IMR-90 (cell line): Measurements from ENCODE around the gene S100Z. TPM values are rescaled to one million over a fixed set of nuclear protein-coding genes. Genes with fewer than 3 reads are reported as not detected.

Source experiments
- ATAC-seq: fragments of 200-7000 bp; cut with Tn5 transposase; 2 replicates; pipeline ENCODE4 v1.9.1; 2020; ENCODE audit warnings: low read depth, mild to moderate bottlenecking, moderate library complexity
- BruUV-seq: library from RNA; stranded (reverse); fragments of 400-500 nt; replicated peaks from 2 replicates; lab custom pipeline; 2021; lab: Mats Ljungman, UMichigan
- CTCF ChIA-PET: fragments of 300-600 bp; formaldehyde crosslinking; extraction: SDS; loops from one replicate; lab custom pipeline; 2021; ENCODE audit warnings: antibody characterized with exemption; lab: Yijun Ruan, JAX
- POLR2A ChIA-PET: fragments of 300-600 bp; sonication (Branson Sonifier 250); formaldehyde crosslinking; loops from one replicate; lab custom pipeline; 2022; ENCODE audit warnings: antibody characterized with exemption; ENCODE audit not compliant: unreplicated experiment; lab: Charles Lee
- DNase-seq: peaks from one replicate; pipeline ENCODE4 v3.0.0; 2013
- H2AFZ ChIP-seq: replicated peaks from 2 replicates; pipeline ENCODE3; 2013; ENCODE audit warnings: low read length, mild to moderate bottlenecking; ENCODE audit not compliant: poor library complexity
- H2AK5ac ChIP-seq: 2 replicates; pipeline ENCODE4 v1.6.1; 2013; ENCODE audit warnings: low read depth, low read length, inconsistent platforms
- H2AK9ac ChIP-seq: replicated peaks from 2 replicates; pipeline ENCODE3; 2013; ENCODE audit warnings: mild to moderate bottlenecking, low read depth, low read length, moderate library complexity; ENCODE audit not compliant: poor library complexity
- H2BK120ac ChIP-seq: 2 replicates; pipeline ENCODE4 v1.6.1; 2013; ENCODE audit warnings: low read depth, low read length, inconsistent platforms
- H2BK15ac ChIP-seq: 3 replicates; pipeline ENCODE4 v1.6.1; 2013; ENCODE audit warnings: low read depth, low read length, inconsistent platforms
- H2BK20ac ChIP-seq: 2 replicates; pipeline ENCODE4 v1.6.1; 2013; ENCODE audit warnings: low read depth, mild to moderate bottlenecking, inconsistent platforms, low read length, moderate library complexity
- H2BK5ac ChIP-seq: 2 replicates; pipeline ENCODE4 v1.6.1; 2013; ENCODE audit warnings: mild to moderate bottlenecking, low read depth, low read length, inconsistent platforms; ENCODE audit not compliant: poor library complexity, severe bottlenecking
- H3K14ac ChIP-seq: replicated peaks from 2 replicates; pipeline ENCODE4 v1.6.1; 2013; ENCODE audit warnings: low read depth, low read length, inconsistent platforms
- H3K18ac ChIP-seq: 2 replicates; pipeline ENCODE4 v1.6.1; 2013; ENCODE audit warnings: low read depth, low read length, control low read depth
- H3K23ac ChIP-seq: 2 replicates; pipeline ENCODE4 v1.6.1; 2013; ENCODE audit warnings: low read depth, low read length, inconsistent platforms
- H3K27ac ChIP-seq: 2 replicates; pipeline ENCODE4 v1.5.1; 2013; ENCODE audit warnings: mild to moderate bottlenecking, control low read depth, low read length; ENCODE audit not compliant: insufficient read depth
- H3K27me3 ChIP-seq: 2 replicates; pipeline ENCODE4 v1.6.1; 2013; ENCODE audit warnings: low read length; ENCODE audit not compliant: control insufficient read depth, insufficient read depth
- H3K36me3 ChIP-seq: 2 replicates; pipeline ENCODE4 v1.6.1; 2013; ENCODE audit warnings: low read length, mixed read lengths; ENCODE audit not compliant: control insufficient read depth, insufficient read depth
- H3K4ac ChIP-seq: 2 replicates; pipeline ENCODE4 v1.6.1; 2013; ENCODE audit warnings: low read depth, low read length, inconsistent platforms
- H3K4me1 ChIP-seq: 2 replicates; pipeline ENCODE4 v1.6.1; 2013; ENCODE audit warnings: low read length, mixed read lengths; ENCODE audit not compliant: control insufficient read depth, insufficient read depth
- H3K4me2 ChIP-seq: 2 replicates; pipeline ENCODE4 v1.6.1; 2013; ENCODE audit warnings: low read depth, mild to moderate bottlenecking, control low read depth, low read length, moderate library complexity
- H3K4me3 ChIP-seq: 2 replicates; pipeline ENCODE4 v1.5.1; 2013; ENCODE audit warnings: low read depth, mild to moderate bottlenecking, control low read depth, low read length, moderate library complexity; ENCODE audit not compliant: insufficient read depth
- H3K56ac ChIP-seq: 2 replicates; pipeline ENCODE4 v1.6.1; 2013; ENCODE audit warnings: low read length, inconsistent platforms; ENCODE audit not compliant: insufficient read depth; ENCODE audit errors: extremely low read depth
- H3K79me1 ChIP-seq, 2 experiments: 2 replicates each; pipeline ENCODE4 v1.6.1; 2013; ENCODE audit warnings: low read length in 2 of 2, inconsistent platforms in 1 of 2, low read depth in 1 of 2
- H3K9ac ChIP-seq: 2 replicates; pipeline ENCODE4 v1.6.1; 2013; ENCODE audit warnings: low read depth, low read length, control low read depth
- H3K9me1 ChIP-seq: 2 replicates; pipeline ENCODE4 v1.6.1; 2013; ENCODE audit warnings: low read length, inconsistent platforms; ENCODE audit not compliant: insufficient read depth
- H3K9me3 ChIP-seq: 2 replicates; pipeline ENCODE4 v1.6.1; 2013; ENCODE audit warnings: low read length; ENCODE audit not compliant: control insufficient read depth, insufficient read depth
- H4K20me1 ChIP-seq: 2 replicates; pipeline ENCODE4 v1.6.1; 2013; ENCODE audit warnings: low read length, inconsistent platforms; ENCODE audit not compliant: insufficient read depth
- H4K5ac ChIP-seq: 2 replicates; pipeline ENCODE4 v1.6.1; 2013; ENCODE audit warnings: mild to moderate bottlenecking, low read depth, low read length, control low read depth
- H4K8ac ChIP-seq, 2 experiments: 2 replicates each; pipeline ENCODE4 v1.6.1; 2013; ENCODE audit warnings: low read depth in 2 of 2, low read length in 2 of 2, control low read depth in 1 of 2, inconsistent platforms in 1 of 2
- H4K91ac ChIP-seq: 2 replicates; pipeline ENCODE4 v1.6.1; 2013; ENCODE audit warnings: low read depth, low read length, inconsistent platforms; ENCODE audit not compliant: insufficient read depth
- BHLHE40 ChIP-seq: fragments of 150-350 bp; IDR thresholded peaks from 2 replicates; pipeline ENCODE4 v1.6.1; 2016; ENCODE audit warnings: mild to moderate bottlenecking, low read depth, low read length
- CEBPB ChIP-seq: IDR thresholded peaks from 2 replicates; pipeline ENCODE4 v1.6.1; 2012; ENCODE audit warnings: low read depth, low read length, improper control_type of control experiment
- CHD1 ChIP-seq: IDR thresholded peaks from 2 replicates; pipeline ENCODE4 v1.6.1; 2012; ENCODE audit warnings: low read depth, low read length, improper control_type of control experiment
- FOS ChIP-seq: fragments of 150-350 bp; IDR thresholded peaks from 2 replicates; pipeline ENCODE4 v1.6.1; 2016; ENCODE audit warnings: low read depth, low read length
- MAZ ChIP-seq: IDR thresholded peaks from 2 replicates; pipeline ENCODE4 v1.6.1; 2012; ENCODE audit warnings: low read depth, mild to moderate bottlenecking, low read length, improper control_type of control experiment, moderate library complexity, borderline replicate concordance
- NFE2L2 ChIP-seq: fragments of 150-350 bp; IDR thresholded peaks from 2 replicates; pipeline ENCODE4 v1.6.1; 2016; ENCODE audit warnings: low read depth, mild to moderate bottlenecking, low read length
- POLR2A ChIP-seq: IDR thresholded peaks from 2 replicates; pipeline ENCODE4 v1.6.1; 2012; ENCODE audit warnings: mild to moderate bottlenecking, low read depth, low read length
- RAD21 ChIP-seq: IDR thresholded peaks from 2 replicates; pipeline ENCODE4 v1.6.1; 2012; ENCODE audit warnings: low read length, improper control_type of control experiment
- RFX5 ChIP-seq: IDR thresholded peaks from 2 replicates; pipeline ENCODE4 v1.8.0; 2012; ENCODE audit warnings: low read depth, mild to moderate bottlenecking, low read length, moderate library complexity
- SMC3 ChIP-seq: fragments of 150-350 bp; IDR thresholded peaks from 2 replicates; pipeline ENCODE4 v1.6.1; 2016; ENCODE audit warnings: low read depth, mild to moderate bottlenecking, antibody characterized with exemption, low read length, moderate library complexity
- WGBS, 2 experiments: methylation state at CpG; one replicate each; pipeline versions ENCODE4 v1.1.5 to v1.1.7; 2013; ENCODE audit warnings: missing lambda C conversion rate in 2 of 2; ENCODE audit not compliant: insufficient read length in 1 of 2; ENCODE audit errors: extremely low coverage in 2 of 2; 5-methylcytosine and 5-hydroxymethylcytosine counted together
- dilution Hi-C: fragments of 300-500 bp; cut with HindIII; formaldehyde crosslinking; loops from one replicate; pipeline ENCODE4 v1.14.3; 2018; ENCODE audit warnings: low sequenced_read_pairs; ENCODE audit not compliant: unreplicated experiment
- in situ Hi-C: fragments of 300-500 bp; cut with MboI; formaldehyde crosslinking; loops from 3 replicates; pipeline ENCODE4 v1.14.3; 2019; ENCODE audit warnings: low sequenced_read_pairs, inconsistent platforms, mixed read lengths
- intact Hi-C: fragments of 100-400 bp; cut with micrococcal nuclease; formaldehyde crosslinking; loops from 2 replicates; pipeline ENCODE4 v1.10.0; 2022
- polyA plus RNA-seq, 3 experiments: library from polyadenylated mRNA; depleted of rRNA; stranded (reverse); fragments of >200 nt; gene quantifications; 2 replicates each; pipeline ENCODE4 v1.2.3, GENCODE V29; 2012; ENCODE audit warnings: low replicate concordance in 1 of 3
- total RNA-seq: library from RNA; depleted of rRNA; stranded (reverse); fragments of >200 nt; gene quantifications from 2 replicates; pipeline ENCODE4 v1.2.3, GENCODE V29; 2012
- TF ChIP-seq, protein P1 (sequence below): fragments of 150-350 bp; IDR thresholded peaks from 2 replicates; pipeline ENCODE4 v1.6.1; 2017; ENCODE audit warnings: mild to moderate bottlenecking, antibody characterized with exemption, low read length, low read depth
- TF ChIP-seq, protein P2 (sequence below): conservative IDR thresholded peaks from 2 replicates; pipeline ENCODE4 v1.5.1; 2012; ENCODE audit warnings: mild to moderate bottlenecking, low read depth, low read length, improper control_type of control experiment

S100Z gene
- total and polyA plus RNA-seq, 2 of the 4 experiments (the other 2 are of a cell fraction): not detected

DNA sequence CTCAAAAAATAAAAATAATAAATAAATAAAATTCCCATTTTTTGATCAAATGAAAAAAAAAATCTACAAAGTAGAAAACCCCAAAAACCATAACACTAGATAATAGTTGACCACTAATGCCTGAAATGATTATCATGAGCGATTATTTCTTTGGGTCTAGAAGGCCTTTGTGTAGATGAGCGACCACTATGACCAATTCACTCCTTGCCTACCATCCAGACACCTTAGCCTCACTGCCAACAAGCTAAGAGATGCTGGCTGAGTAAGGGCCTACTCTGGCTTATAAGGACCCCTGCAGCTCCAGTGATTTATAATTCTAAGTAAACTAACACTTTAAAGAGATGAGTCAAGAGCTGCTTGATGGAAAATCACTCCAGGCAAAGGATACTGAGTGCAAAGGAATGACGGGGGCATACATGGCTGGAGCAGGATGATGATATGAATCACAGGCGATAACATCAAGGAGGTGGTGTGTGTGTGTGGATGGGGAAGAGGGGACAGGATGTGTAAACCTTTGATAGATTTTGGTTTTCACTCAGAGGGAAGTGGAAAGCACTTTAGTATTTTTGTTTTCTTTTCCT is 35.7 kb upstream of the S100Z start:
- dilution Hi-C loops: no loop called here
- Histone ChIP-seq H3K4me2 (no peak overlapping the region), H3K18ac (peak overlapping the region; percentile 65; the same call in 1 of the 2 replicates), H4K20me1 (no peaks in the 10 kb centered on the region), H2BK15ac (peak overlapping the region; percentile 40; the same call in 1 of the 3 replicates), H3K79me1 (no peaks in the 10 kb centered on the region), H4K91ac (no peak overlapping the region), H3K9ac (no peak overlapping the region), H3K4me1 (peaks cover 2% of the 10 kb centered on the region; the same call in 1 of the 2 replicates), H2BK120ac (peak overlapping the region; percentile 45), H3K27ac (no peak overlapping the region; the same call in 1 of the 2 replicates), H3K23ac (no peak overlapping the region), H2AK5ac (no peak overlapping the region; the same call in 1 of the 2 replicates), H2AFZ (no peak overlapping the region), H3K56ac (no peak overlapping the region), H4K8ac (peak overlapping the region in 1 of 2 experiments; percentile 32; a peak in 1 of 4 replicates), H2AK9ac (no peak overlapping the region), H3K36me3 (no peaks in the 10 kb centered on the region), H3K9me1 (no peaks in the 10 kb centered on the region; the same call in 1 of the 2 replicates), H3K9me3 (no peaks in the 10 kb centered on the region), H3K4ac (peak overlapping the region; percentile 54), H2BK20ac (peak overlapping the region; percentile 68), H2BK5ac (peak overlapping the region; percentile 63), H3K27me3 (no peaks in the 10 kb centered on the region), H3K4me3 (no peak overlapping the region), H4K5ac (no peak overlapping the region), H3K14ac (peak overlapping the region; percentile 25; the same call in 1 of the 2 replicates)
- ATAC-seq (peak; percentile 80), DNase-seq (peak; percentile 98)
- intact Hi-C loops: loop anchor here (10.0 kb wide), 1 partner anchor 1759 kb away; the partner anchor contains the start of gene GCNT4
- CTCF ChIA-PET: no interaction called here
- TF ChIP-seq POLR2A (peak; percentile 55), FOS (peak; percentile 85), SMC3 (peak; percentile 22; the same call in 1 of the 2 replicates), NFE2L2 (no peak), BHLHE40 (peak; percentile 41; the same call in 1 of the 2 replicates), MAZ (peak; percentile 66), CHD1 (no peak), RAD21 (peak; percentile 21; the same call in 1 of the 2 replicates), CEBPB (peak; percentile 6; the same call in 1 of the 2 replicates), RFX5 (no peak)
- TF ChIP-seq, protein P1, sequence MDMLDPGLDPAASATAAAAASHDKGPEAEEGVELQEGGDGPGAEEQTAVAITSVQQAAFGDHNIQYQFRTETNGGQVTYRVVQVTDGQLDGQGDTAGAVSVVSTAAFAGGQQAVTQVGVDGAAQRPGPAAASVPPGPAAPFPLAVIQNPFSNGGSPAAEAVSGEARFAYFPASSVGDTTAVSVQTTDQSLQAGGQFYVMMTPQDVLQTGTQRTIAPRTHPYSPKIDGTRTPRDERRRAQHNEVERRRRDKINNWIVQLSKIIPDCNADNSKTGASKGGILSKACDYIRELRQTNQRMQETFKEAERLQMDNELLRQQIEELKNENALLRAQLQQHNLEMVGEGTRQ: no peak
- TF ChIP-seq, protein P2, sequence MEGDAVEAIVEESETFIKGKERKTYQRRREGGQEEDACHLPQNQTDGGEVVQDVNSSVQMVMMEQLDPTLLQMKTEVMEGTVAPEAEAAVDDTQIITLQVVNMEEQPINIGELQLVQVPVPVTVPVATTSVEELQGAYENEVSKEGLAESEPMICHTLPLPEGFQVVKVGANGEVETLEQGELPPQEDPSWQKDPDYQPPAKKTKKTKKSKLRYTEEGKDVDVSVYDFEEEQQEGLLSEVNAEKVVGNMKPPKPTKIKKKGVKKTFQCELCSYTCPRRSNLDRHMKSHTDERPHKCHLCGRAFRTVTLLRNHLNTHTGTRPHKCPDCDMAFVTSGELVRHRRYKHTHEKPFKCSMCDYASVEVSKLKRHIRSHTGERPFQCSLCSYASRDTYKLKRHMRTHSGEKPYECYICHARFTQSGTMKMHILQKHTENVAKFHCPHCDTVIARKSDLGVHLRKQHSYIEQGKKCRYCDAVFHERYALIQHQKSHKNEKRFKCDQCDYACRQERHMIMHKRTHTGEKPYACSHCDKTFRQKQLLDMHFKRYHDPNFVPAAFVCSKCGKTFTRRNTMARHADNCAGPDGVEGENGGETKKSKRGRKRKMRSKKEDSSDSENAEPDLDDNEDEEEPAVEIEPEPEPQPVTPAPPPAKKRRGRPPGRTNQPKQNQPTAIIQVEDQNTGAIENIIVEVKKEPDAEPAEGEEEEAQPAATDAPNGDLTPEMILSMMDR: no peak
- no TSS peak for BruUV-seq
- POLR2A ChIA-PET: no interaction called here
- in situ Hi-C loops: no loop called here
- WGBS, 2 experiments: 10% methylated on average over 2 of the region's 4 CpGs; no CpG with 5 or more reads in 1 of the 2 experiments
